B cell (primary cell): Measurements from ENCODE around the gene ANKRD9. TPM values are rescaled to one million over a fixed set of nuclear protein-coding genes. Genes with fewer than 3 reads are reported as not detected.

ENCODE experiments used
- ATAC-seq: fragments of 200-7000 bp; cut with Tn5 transposase; one replicate; pipeline ENCODE4 v1.10.0; 2021; ENCODE audit warnings: low read depth, mild to moderate bottlenecking, moderate number of reproducible peaks, moderate library complexity
- CTCF ChIA-PET: fragments of 350-600 bp; sonication (Branson Sonifier 250); formaldehyde crosslinking; loops from one replicate; lab custom pipeline; 2021; ENCODE audit warnings: antibody characterized with exemption, inconsistent platforms; lab: Charles Lee
- POLR2A ChIA-PET: fragments of 350-600 bp; sonication (Branson Sonifier 250); formaldehyde crosslinking; loops from one replicate; lab custom pipeline; 2021; ENCODE audit warnings: antibody characterized with exemption; lab: Charles Lee
- DNase-seq: peaks from one replicate; pipeline ENCODE4 v3.0.0; 2013
- H2AFZ ChIP-seq: 2 replicates; pipeline ENCODE4 v1.6.1; 2012; ENCODE audit warnings: mild to moderate bottlenecking, low read depth, low read length; ENCODE audit not compliant: insufficient read depth, poor library complexity, severe bottlenecking
- H3K27ac ChIP-seq, 2 donors: 1 replicate in 1 of 2; 2 replicates in 1 of 2; pipeline ENCODE4 v1.5.1; 2012 to 2013; ENCODE audit warnings: low read length in 2 of 2, mild to moderate bottlenecking in 2 of 2, moderate library complexity in 1 of 2
- H3K27me3 ChIP-seq, 4 experiments: fragments of 200-600 bp in 1 of 4; sonication (generic) in 1 of 4; replicated peaks in 1 of 4; 1 replicate in 2 of 4; 2 replicates in 2 of 4; pipeline versions ENCODE4 v1.6.1 to v1.7.0; 2013 to 2016; ENCODE audit warnings: low read length in 3 of 4, mild to moderate bottlenecking in 2 of 4, mixed read lengths in 1 of 4, moderate library complexity in 1 of 4; ENCODE audit not compliant: insufficient read depth in 4 of 4, control insufficient read depth in 3 of 4; ENCODE audit errors: control extremely low read depth in 1 of 4
- H3K36me3 ChIP-seq, 2 experiments: replicated peaks in 1 of 2; 1 replicate in 1 of 2; 2 replicates in 1 of 2; pipeline versions ENCODE4 v1.6.1 to v1.7.1; 2013; ENCODE audit warnings: low read length in 1 of 2; ENCODE audit not compliant: insufficient read depth in 2 of 2, control insufficient read depth in 1 of 2; ENCODE audit errors: control extremely low read depth in 1 of 2, extremely low read depth in 1 of 2
- H3K4me1 ChIP-seq, 2 donors: fragments of 200-600 bp in 1 of 2; sonication (generic) in 1 of 2; 1 replicate in 1 of 2; 2 replicates in 1 of 2; pipeline versions ENCODE4 v1.5.1 to v1.6.1; 2013 to 2017; ENCODE audit warnings: low read length in 2 of 2; ENCODE audit not compliant: control insufficient read depth in 2 of 2, insufficient read depth in 2 of 2
- H3K4me2 ChIP-seq: replicated peaks from 2 replicates; pipeline ENCODE3; 2012; ENCODE audit warnings: mild to moderate bottlenecking, low read depth, low read length; ENCODE audit not compliant: poor library complexity, severe bottlenecking
- H3K4me3 ChIP-seq, 5 experiments: fragments of 200-600 bp in 1 of 5; sonication (generic) in 1 of 5; 1 replicate in 3 of 5; 2 replicates in 2 of 5; pipeline versions ENCODE4 v1.5.1 to v1.7.0; 2011 to 2016; ENCODE audit warnings: low read length in 4 of 5, mild to moderate bottlenecking in 4 of 5, low read depth in 2 of 5, control low read depth in 1 of 5, moderate library complexity in 1 of 5; ENCODE audit not compliant: insufficient read depth in 1 of 5; ENCODE audit errors: control extremely low read depth in 1 of 5, extremely low read depth in 1 of 5
- H3K79me2 ChIP-seq: fragments of 200-600 bp; sonication (generic); one replicate; pipeline ENCODE4 v1.6.0; 2016; ENCODE audit warnings: low read length; ENCODE audit not compliant: control insufficient read depth, insufficient read depth
- H3K9ac ChIP-seq: fragments of 200-600 bp; sonication (generic); 2 replicates; pipeline ENCODE4 v1.6.1; 2017; ENCODE audit warnings: mild to moderate bottlenecking, low read length, moderate library complexity
- H3K9me3 ChIP-seq, 3 donors: one replicate each; pipeline versions ENCODE4 v1.6.1 to v1.7.1; 2013; ENCODE audit warnings: low read length in 2 of 3; ENCODE audit not compliant: control insufficient read depth in 2 of 3, insufficient read depth in 1 of 3; ENCODE audit errors: control extremely low read depth in 1 of 3
- H4K20me1 ChIP-seq: 2 replicates; pipeline ENCODE4 v1.6.0; 2012; ENCODE audit warnings: mild to moderate bottlenecking, low read length; ENCODE audit not compliant: insufficient read depth, control insufficient read depth, poor library complexity, severe bottlenecking
- H3K27ac Mint-ChIP-seq: one replicate; pipeline ENCODE4 v1.8.0; 2021; ENCODE audit warnings: mixed read lengths
- H3K27me3 Mint-ChIP-seq: one replicate; pipeline ENCODE4 v1.8.0; 2021; ENCODE audit warnings: mixed read lengths
- H3K4me1 Mint-ChIP-seq: one replicate; pipeline ENCODE4 v1.8.0; 2021; ENCODE audit warnings: mixed read lengths
- H3K4me3 Mint-ChIP-seq: one replicate; pipeline ENCODE4 v1.8.0; 2021; ENCODE audit warnings: mixed read lengths
- H3K9me3 Mint-ChIP-seq: one replicate; pipeline ENCODE4 v1.8.0; 2022; ENCODE audit warnings: mixed read lengths; ENCODE audit not compliant: insufficient read depth
- CTCF ChIP-seq: fragments of 200-600 bp; IDR thresholded peaks from one replicate; pipeline ENCODE4 v1.8.0; 2022; ENCODE audit warnings: antibody characterized with exemption, mild to moderate bottlenecking
- EZH2 ChIP-seq: IDR thresholded peaks from 2 replicates; pipeline ENCODE4 v1.6.1; 2012; ENCODE audit warnings: borderline replicate concordance, low read depth, mild to moderate bottlenecking, moderate library complexity, low read length; ENCODE audit not compliant: insufficient read depth, poor library complexity, severe bottlenecking
- WGBS: methylation state at CpG from one replicate; pipeline ENCODE4 v1.1.5; 2013; ENCODE audit warnings: missing lambda C conversion rate; ENCODE audit not compliant: insufficient coverage; 5-methylcytosine and 5-hydroxymethylcytosine counted together
- intact Hi-C: fragments of 100-400 bp; cut with micrococcal nuclease; formaldehyde crosslinking; loops from one replicate; pipeline ENCODE4 v1.10.0; 2022
- polyA plus RNA-seq: library from polyadenylated mRNA; depleted of rRNA; stranded (reverse); fragments of >200 nt; gene quantifications from 2 replicates; pipeline ENCODE4 v1.2.3, GENCODE V29; 2012
- total RNA-seq, 2 donors: library from RNA; stranded (reverse); fragments of 120-200 nt in 1 of 2; gene quantifications; 1 replicate in 1 of 2; 2 replicates in 1 of 2; pipeline versions ENCODE4 v1.2.3 to v1.2.4, GENCODE V29; 2013 to 2022

The ANKRD9 gene
- total and polyA plus RNA-seq, 2 donors (not counting 1 experiment from before 2014, with no cell fraction given) = 1.4 to 1.5 TPM

- peak overlapping the region; percentile 77 for H2AFZ ChIP-seq
These were observed 516 bp downstream of the ANKRD9 start for GRCh38 chr14:102508774-102509745.

More at GRCh38 chr14:102508774-102509745, 516 bp downstream of the ANKRD9 start:
- ATAC-seq (peak; percentile 26), DNase-seq (peak; percentile 71)
- Mint-ChIP-seq H3K27ac (peak overlapping the region; percentile 68), H3K9me3 (no peaks in the 10 kb centered on the region), H3K4me1 (peaks cover 12% of the 10 kb centered on the region), H3K4me3 (peak overlapping the region; percentile 80), H3K27me3 (peaks cover 5% of the 10 kb centered on the region)
- peaks cover 0 to 6% (median 0%) of the 10 kb centered on the region in 4 experiments for H3K27me3 ChIP-seq
- 16% methylated on average over 110 of the region's 110 CpGs for WGBS
- peaks cover 0 to 12% (median 0%) of the 10 kb centered on the region in 3 donors for H3K9me3 ChIP-seq
- no peaks in the 10 kb centered on the region for H4K20me1 ChIP-seq
- H3K4me1 ChIP-seq = peaks cover 15 to 17% of the 10 kb centered on the region in 2 donors
- peak overlapping the region; percentile 99 for H3K4me2 ChIP-seq
- no peak overlapping the region for H3K9ac ChIP-seq
- POLR2A ChIA-PET = no interaction called here
- H3K79me2 ChIP-seq = no peaks in the 10 kb centered on the region
- H3K4me3 ChIP-seq = peak overlapping the region in 3 of 5 experiments; percentile 14 to 75 (median 65)
- CTCF ChIA-PET = interaction anchor here (0.5 to 1.4 kb wide), 8 partner anchors 12 to 152 kb away, joined by 3 to 5 read pairs (median 4); no protein-coding TSS in a partner anchor
- no peak overlapping the region for H3K27ac ChIP-seq
- TF ChIP-seq CTCF (no peak), EZH2 (no peak)
- H3K36me3 ChIP-seq = no peaks in the 10 kb centered on the region
- intact Hi-C loops = loop anchor here (1.0 to 5.0 kb wide), 2 partner anchors 15 to 147 kb away; partner anchors contain the start of genes CINP and TECPR2
